ENCODE measurements around the gene CSE1L. TPM values are rescaled to one million over a fixed set of nuclear protein-coding genes. Genes with fewer than 3 reads are reported as not detected.

The CSE1L gene
- total RNA-seq, 1 experiment from 2014 or later, result 246 TPM

- Mint-ChIP-seq H3K27ac (peak overlapping the region in 1 of 3 experiments; percentile 15; a peak in 1 of 7 replicates), H3K27me3 (ENCODE audit: low read depth) (no peaks in the 10 kb centered on the region; the same call in 1 of the 2 replicates)
- no CpG with 5 or more reads among the region's 4 CpGs for WGBS (ENCODE audit: extremely low coverage, insufficient read length, low lambda C conversion rate)
Observed at GRCh38 chr20:49098136-49098535, 52.0 kb downstream of the CSE1L start.

More at GRCh38 chr20:49098136-49098535, 52.0 kb downstream of the CSE1L start:
- no peaks in the 10 kb centered on the region; the same call in 1 of the 2 replicates for H3K79me2 ChIP-seq (ENCODE audit: insufficient read depth, low read length)
- no peak overlapping the region for H3K18ac ChIP-seq (ENCODE audit: insufficient read length, low read depth, low read length)
- H2AFZ ChIP-seq (ENCODE audit: low read length), result no peak overlapping the region
- H3K27ac ChIP-seq (ENCODE audit: insufficient read length, low read depth, low read length), result no peak overlapping the region
- H3K4me2 ChIP-seq (ENCODE audit: insufficient read depth, insufficient read length, low read length), result no peak overlapping the region
- no peak overlapping the region for H2BK12ac ChIP-seq (ENCODE audit: insufficient read length, low read depth, low read length)
- H2BK120ac ChIP-seq (ENCODE audit: low read depth, low read length, poor library complexity, severe bottlenecking), result no peak overlapping the region
- TF ChIP-seq CTCF (conservative IDR thresholded peaks at IDR 0.05), result no peak
- H3K27me3 ChIP-seq (ENCODE audit: insufficient read depth, low read length), result no peaks in the 10 kb centered on the region
- no peak overlapping the region for H3K14ac ChIP-seq (ENCODE audit: insufficient read depth, low read length)
- no peak overlapping the region for H2BK5ac ChIP-seq (ENCODE audit: insufficient read length, low read length)
- H3K9me3 ChIP-seq (ENCODE audit: control insufficient read depth, low read depth, low read length), result no peaks in the 10 kb centered on the region
- H3K56ac ChIP-seq (ENCODE audit: insufficient read length, low read depth, low read length), result no peak overlapping the region
- no peak for DNase-seq
- H3K9ac ChIP-seq (ENCODE audit: extremely low read depth, insufficient read length, low read length), result no peak overlapping the region
- Mint-ChIP-seq H3K4me3 (no peak overlapping the region), H3K4me1 (no peaks in the 10 kb centered on the region), H3K36me3 (ENCODE audit: insufficient read depth in 1 of 3, low read depth in 3 of 3) (peaks cover 64 to 88% (median 87%) of the 10 kb centered on the region in 3 experiments; a peak in 6 of 7 replicates), H3K9me3 (no peaks in the 10 kb centered on the region)
- H3K79me1 ChIP-seq (ENCODE audit: insufficient read depth, low read depth, low read length, poor library complexity, severe bottlenecking), result peaks cover 3% of the 10 kb centered on the region
- H3K4me1 ChIP-seq (ENCODE audit: insufficient read depth, low read length), result no peaks in the 10 kb centered on the region
- no peak overlapping the region for H3K4ac ChIP-seq (ENCODE audit: low read depth, low read length)
- no peak overlapping the region for H4K5ac ChIP-seq (ENCODE audit: insufficient read length, low read depth, low read length)
- H4K91ac ChIP-seq (ENCODE audit: insufficient read length, low read depth, low read length), result no peak overlapping the region
- H4K8ac ChIP-seq (replicated peaks; ENCODE audit: insufficient read length, low read depth, low read length), result no peak overlapping the region
- no peak overlapping the region for H2AK5ac ChIP-seq (ENCODE audit: insufficient read length, low read length)
- H2BK15ac ChIP-seq (ENCODE audit: low read depth, low read length), result no peak overlapping the region
- no peaks in the 10 kb centered on the region for H3K23me2 ChIP-seq (ENCODE audit: insufficient read length, low read depth, low read length, poor library complexity, severe bottlenecking)
- H4K20me1 ChIP-seq (ENCODE audit: control insufficient read depth, insufficient read depth, insufficient read length), result no peaks in the 10 kb centered on the region
- no peak overlapping the region for H2BK20ac ChIP-seq (ENCODE audit: low read depth, low read length, poor library complexity, severe bottlenecking)
- no peak overlapping the region for H3K23ac ChIP-seq (ENCODE audit: insufficient read length, low read depth, low read length)
- no peak overlapping the region for H3T11ph ChIP-seq (ENCODE audit: low read length)

All from H9 (cell line).